HEK293T (cell line): ENCODE data around the gene PSMA3.

Experiments
- ARNT ChIP-seq: fragments of 450-650 bp; IDR thresholded peaks from 2 replicates; pipeline ENCODE4 v1.6.1; 2017; ENCODE audit warnings: mild to moderate bottlenecking
- BHLHE40 ChIP-seq: fragments of 450-650 bp; IDR thresholded peaks from 2 replicates; pipeline ENCODE4 v1.6.1; 2016; ENCODE audit warnings: mild to moderate bottlenecking, moderate library complexity, borderline replicate concordance
- CTBP1 ChIP-seq: fragments of 450-650 bp; IDR thresholded peaks from 2 replicates; pipeline ENCODE4 v1.6.1; 2016; ENCODE audit warnings: borderline replicate concordance
- ELF4 ChIP-seq: fragments of 450-650 bp; IDR thresholded peaks from 2 replicates; pipeline ENCODE4 v1.6.1; 2017; ENCODE audit warnings: antibody characterized with exemption
- FOXK2 ChIP-seq: fragments of 450-650 bp; IDR thresholded peaks from 2 replicates; pipeline ENCODE4 v1.6.1; 2016; ENCODE audit warnings: mild to moderate bottlenecking
- FOXM1 ChIP-seq: fragments of 450-650 bp; IDR thresholded peaks from 2 replicates; pipeline ENCODE4 v1.6.1; 2017; ENCODE audit warnings: mild to moderate bottlenecking, borderline replicate concordance
- L3MBTL2 ChIP-seq: fragments of 450-650 bp; conservative IDR thresholded peaks from 2 replicates; pipeline ENCODE4 v1.6.1; 2016; ENCODE audit warnings: mild to moderate bottlenecking
- SP1 ChIP-seq: fragments of 450-650 bp; IDR thresholded peaks from 2 replicates; pipeline ENCODE4 v1.6.1; 2017
- SUZ12 ChIP-seq: fragments of 450-650 bp; IDR thresholded peaks from 2 replicates; pipeline ENCODE4 v1.6.1; 2016; ENCODE audit warnings: mild to moderate bottlenecking
- ZNF384 ChIP-seq: fragments of 450-650 bp; IDR thresholded peaks from 2 replicates; pipeline ENCODE4 v1.6.1; 2016

GRCh38 chr14:58305730-58306129, 61.1 kb downstream of the PSMA3 start:
- no peak for TF ChIP-seq FOXM1
- no peak for TF ChIP-seq SUZ12
- no peak for TF ChIP-seq SP1
- no peak for TF ChIP-seq ZNF384
- TF ChIP-seq BHLHE40: no peak
- TF ChIP-seq L3MBTL2: no peak
- no peak for TF ChIP-seq FOXK2
- no peak for TF ChIP-seq CTBP1
- TF ChIP-seq ELF4: no peak
- TF ChIP-seq ARNT: no peak
